Kidney epithelial cell (primary cell): ENCODE measurements around the gene ZNF844. TPM values are rescaled to one million over a fixed set of nuclear protein-coding genes. Genes with fewer than 3 reads are reported as not detected.

Experiments
- DNase-seq: peaks from one replicate; pipeline ENCODE4 v3.0.0-alpha.2; 2010; ENCODE audit warnings: low read depth
- H3K27me3 ChIP-seq: 2 replicates; pipeline ENCODE4 v1.6.0; 2011; ENCODE audit warnings: low read length; ENCODE audit not compliant: control insufficient read depth, insufficient read depth
- H3K36me3 ChIP-seq: 2 replicates; pipeline ENCODE4 v1.5.1; 2011; ENCODE audit warnings: low read length; ENCODE audit not compliant: control insufficient read depth, insufficient read depth
- H3K4me3 ChIP-seq: 2 replicates; pipeline ENCODE4 v1.5.1; 2011; ENCODE audit warnings: low read depth, mild to moderate bottlenecking, control low read depth, low read length
- total RNA-seq: library from RNA; depleted of rRNA; stranded (reverse); fragments of >200 nt; gene quantifications from 2 replicates; pipeline ENCODE4 v1.2.3, GENCODE V29; 2015
- TF ChIP-seq, protein P1 (sequence below): IDR thresholded peaks from 2 replicates; pipeline ENCODE4 v1.5.1; 2011; ENCODE audit warnings: mild to moderate bottlenecking, moderate library complexity, low read length, control low read depth, inconsistent platforms; ENCODE audit not compliant: insufficient read depth, poor library complexity, severe bottlenecking

The ZNF844 gene
- total RNA-seq: 4.1 and 4.7 TPM in 2 replicates

DNA sequence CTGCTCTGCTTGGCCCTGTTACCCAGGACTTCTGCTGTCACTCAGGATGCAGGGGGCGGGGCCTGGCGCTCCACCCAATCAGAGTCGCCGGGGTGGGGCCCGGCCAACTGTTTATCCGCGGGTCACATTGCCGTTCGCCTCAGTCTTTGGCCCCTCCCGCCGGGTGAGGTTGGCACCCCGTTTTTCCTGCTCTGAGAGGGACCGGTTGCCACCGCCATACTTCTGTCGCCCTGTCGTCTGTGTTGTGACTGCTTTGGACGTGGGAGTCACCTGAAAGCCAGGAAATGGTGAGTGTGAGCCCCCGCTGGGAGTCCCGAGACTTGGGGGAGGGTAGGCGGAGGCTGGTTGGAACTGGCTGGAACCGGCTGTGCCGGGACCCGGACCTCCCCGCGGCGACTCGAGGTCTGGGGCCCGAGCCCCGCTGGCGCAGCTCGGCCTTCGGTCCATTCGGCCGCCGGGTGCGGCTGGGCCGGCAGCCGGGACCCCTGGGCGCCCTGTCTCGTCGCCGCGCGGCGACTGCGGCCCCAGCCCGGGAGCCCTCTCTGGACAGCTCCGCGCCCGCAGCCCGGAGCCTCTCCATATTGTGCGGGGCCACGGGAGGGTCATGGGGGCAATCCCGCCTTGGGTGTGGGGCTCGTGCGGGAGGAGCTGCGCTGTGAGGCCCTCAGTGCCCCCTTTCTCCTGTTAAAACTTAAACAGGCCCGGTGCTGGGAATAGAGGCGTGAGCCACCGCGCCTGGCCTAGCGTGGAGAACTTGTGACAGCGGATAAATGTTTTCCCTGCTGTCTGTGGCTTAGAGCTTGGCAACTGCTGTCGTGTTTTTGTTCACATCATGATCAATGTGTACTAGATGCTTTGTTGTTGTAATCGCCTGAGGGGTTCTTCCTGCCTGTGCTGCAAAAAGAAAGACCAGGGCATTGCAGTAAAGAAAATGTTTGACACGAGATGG is at the start of gene ZNF844:
ZNF844 (plus strand) TSS at position 142 of the 949 bp plus-strand sequence; CDS start at position 285, 143 bp downstream.
- Histone ChIP-seq H3K4me3 (peak within 1 kb of the TSS; percentile 87), H3K27me3 (no peaks in the 10 kb centered on the region), H3K36me3 (no peaks in the 10 kb centered on the region)
- TF ChIP-seq, protein P1, sequence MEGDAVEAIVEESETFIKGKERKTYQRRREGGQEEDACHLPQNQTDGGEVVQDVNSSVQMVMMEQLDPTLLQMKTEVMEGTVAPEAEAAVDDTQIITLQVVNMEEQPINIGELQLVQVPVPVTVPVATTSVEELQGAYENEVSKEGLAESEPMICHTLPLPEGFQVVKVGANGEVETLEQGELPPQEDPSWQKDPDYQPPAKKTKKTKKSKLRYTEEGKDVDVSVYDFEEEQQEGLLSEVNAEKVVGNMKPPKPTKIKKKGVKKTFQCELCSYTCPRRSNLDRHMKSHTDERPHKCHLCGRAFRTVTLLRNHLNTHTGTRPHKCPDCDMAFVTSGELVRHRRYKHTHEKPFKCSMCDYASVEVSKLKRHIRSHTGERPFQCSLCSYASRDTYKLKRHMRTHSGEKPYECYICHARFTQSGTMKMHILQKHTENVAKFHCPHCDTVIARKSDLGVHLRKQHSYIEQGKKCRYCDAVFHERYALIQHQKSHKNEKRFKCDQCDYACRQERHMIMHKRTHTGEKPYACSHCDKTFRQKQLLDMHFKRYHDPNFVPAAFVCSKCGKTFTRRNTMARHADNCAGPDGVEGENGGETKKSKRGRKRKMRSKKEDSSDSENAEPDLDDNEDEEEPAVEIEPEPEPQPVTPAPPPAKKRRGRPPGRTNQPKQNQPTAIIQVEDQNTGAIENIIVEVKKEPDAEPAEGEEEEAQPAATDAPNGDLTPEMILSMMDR: no peak
- peak; percentile 37 for DNase-seq

- Histone ChIP-seq H3K27me3 (no peaks in the 10 kb centered on the region), H3K4me3 (no peak overlapping the region), H3K36me3 (no peaks in the 10 kb centered on the region)
- DNase-seq: no peak
- TF ChIP-seq, protein P1: no peak
Measured at GRCh38 chr19:12015015-12015752, 49.3 kb upstream of the ZNF844 start.

DNA sequence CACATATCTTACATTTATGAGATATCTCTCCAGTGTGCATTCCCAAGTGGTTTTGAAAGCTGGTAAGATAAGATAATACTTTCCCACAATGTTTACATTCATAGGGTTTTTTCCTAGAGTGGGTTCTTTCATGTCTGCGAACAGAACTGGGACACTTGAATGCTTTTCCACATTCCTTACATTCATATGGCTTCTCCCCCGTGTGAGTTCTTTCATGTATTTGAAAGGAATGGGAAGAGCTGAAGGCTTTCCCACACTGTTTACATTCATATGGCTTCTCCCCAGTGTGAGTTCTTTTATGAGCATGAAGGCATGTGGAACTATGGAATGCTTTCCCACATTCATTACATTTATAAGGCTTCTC is 48.8 kb upstream of the ZNF844 start:
- no peaks in the 10 kb centered on the region for H3K27me3 ChIP-seq
- H3K36me3 ChIP-seq: no peaks in the 10 kb centered on the region
- no peak for DNase-seq
- no peak overlapping the region for H3K4me3 ChIP-seq
- TF ChIP-seq, protein P1: no peak

- no peak overlapping the region for H3K4me3 ChIP-seq
- H3K36me3 ChIP-seq: no peaks in the 10 kb centered on the region
- TF ChIP-seq, protein P1: no peak
- H3K27me3 ChIP-seq: no peaks in the 10 kb centered on the region
- DNase-seq: no peak
Measured at GRCh38 chr19:12034198-12034597, 30.3 kb upstream of the ZNF844 start.

DNA sequence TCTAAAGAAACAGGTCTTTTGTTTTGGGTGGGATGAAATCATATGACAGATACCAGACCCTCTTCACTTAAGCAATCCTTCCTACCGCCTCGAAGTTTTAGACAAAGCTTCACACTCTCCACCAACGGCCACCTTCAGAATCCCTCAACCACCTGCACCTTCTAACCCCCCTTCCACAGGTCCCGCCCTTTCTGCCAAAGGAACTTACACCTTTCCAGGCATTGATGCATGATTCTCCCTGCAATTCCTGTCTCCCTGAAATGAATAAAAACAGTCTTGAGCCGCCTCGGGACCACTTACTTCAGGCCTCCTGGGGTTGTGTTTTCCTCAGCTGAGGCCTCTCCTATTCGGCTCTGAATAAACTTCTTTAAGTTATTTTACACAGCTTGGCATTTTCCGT is 29.9 kb upstream of the ZNF844 start:
- TF ChIP-seq, protein P1: no peak
- H3K4me3 ChIP-seq: peak overlapping the region; percentile 85
- H3K36me3 ChIP-seq: no peaks in the 10 kb centered on the region
- no peak for DNase-seq
- no peaks in the 10 kb centered on the region for H3K27me3 ChIP-seq
